Astrocyte (in vitro differentiated cells and primary cell): ENCODE results near the gene GID4. TPM values are rescaled to one million over a fixed set of nuclear protein-coding genes. Genes with fewer than 3 reads are reported as not detected.

Experiments
- DNase-seq: peaks from one replicate; pipeline ENCODE4 v3.0.0-alpha.2; 2010; ENCODE audit warnings: low read depth
- FAIRE-seq: peaks from 2 replicates; lab custom pipeline; 2011; peaks lifted over from hg19 to GRCh38; lab: Jason Lieb, UNC
- H2AFZ ChIP-seq: 2 replicates; pipeline ENCODE4 v1.6.0; 2012; ENCODE audit warnings: low read depth, low read length, inconsistent platforms
- H3K27ac ChIP-seq: 2 replicates; pipeline ENCODE4 v1.5.1; 2011; ENCODE audit warnings: low read depth, low read length, inconsistent platforms
- H3K27me3 ChIP-seq: 2 replicates; pipeline ENCODE4 v1.6.0; 2011; ENCODE audit warnings: low read length, inconsistent platforms; ENCODE audit not compliant: insufficient read depth
- H3K36me3 ChIP-seq: 2 replicates; pipeline ENCODE4 v1.5.1; 2011; ENCODE audit warnings: low read length, inconsistent platforms; ENCODE audit not compliant: insufficient read depth
- H3K4me1 ChIP-seq: 2 replicates; pipeline ENCODE4 v1.5.1; 2011; ENCODE audit warnings: low read length, inconsistent platforms; ENCODE audit not compliant: insufficient read depth
- H3K4me2 ChIP-seq: 2 replicates; pipeline ENCODE4 v1.6.0; 2012; ENCODE audit warnings: low read length, inconsistent platforms
- H3K4me3 ChIP-seq: 2 replicates; pipeline ENCODE4 v1.5.1; 2011; ENCODE audit warnings: low read depth, mild to moderate bottlenecking, low read length, inconsistent platforms; ENCODE audit not compliant: insufficient read depth
- H3K79me2 ChIP-seq: 2 replicates; pipeline ENCODE4 v1.6.0; 2012; ENCODE audit warnings: mild to moderate bottlenecking, low read length, inconsistent platforms; ENCODE audit not compliant: insufficient read depth
- H3K9ac ChIP-seq: 2 replicates; pipeline ENCODE4 v1.6.0; 2012; ENCODE audit warnings: mild to moderate bottlenecking, low read length, inconsistent platforms
- H3K9me3 ChIP-seq: 2 replicates; pipeline ENCODE4 v1.5.1; 2012; ENCODE audit warnings: low read depth, mild to moderate bottlenecking, low read length, inconsistent platforms; ENCODE audit not compliant: insufficient read depth
- H4K20me1 ChIP-seq: 2 replicates; pipeline ENCODE4 v1.6.0; 2012; ENCODE audit warnings: low read length, inconsistent platforms; ENCODE audit not compliant: insufficient read depth
- H3K27ac Mint-ChIP-seq: one replicate; pipeline ENCODE4 v1.8.0; 2021; ENCODE audit warnings: mild to moderate bottlenecking, mixed read lengths; ENCODE audit not compliant: unreplicated experiment
- H3K27me3 Mint-ChIP-seq: one replicate; pipeline ENCODE4 v1.8.0; 2021; ENCODE audit warnings: low read depth, mixed read lengths; ENCODE audit not compliant: unreplicated experiment
- H3K36me3 Mint-ChIP-seq: one replicate; pipeline ENCODE4 v1.8.0; 2021; ENCODE audit warnings: low read depth, mixed read lengths; ENCODE audit not compliant: unreplicated experiment
- H3K4me1 Mint-ChIP-seq: one replicate; pipeline ENCODE4 v1.8.0; 2021; ENCODE audit warnings: low read depth, mixed read lengths; ENCODE audit not compliant: unreplicated experiment
- H3K4me3 Mint-ChIP-seq: one replicate; pipeline ENCODE4 v1.8.0; 2021; ENCODE audit warnings: mild to moderate bottlenecking, moderate library complexity, mixed read lengths; ENCODE audit not compliant: unreplicated experiment
- H3K9me3 Mint-ChIP-seq: one replicate; pipeline ENCODE4 v1.8.0; 2021; ENCODE audit warnings: mild to moderate bottlenecking, mixed read lengths; ENCODE audit not compliant: unreplicated experiment
- EZH2 ChIP-seq: IDR thresholded peaks from 2 replicates; pipeline ENCODE4 v1.6.1; 2012; ENCODE audit warnings: mild to moderate bottlenecking, low read length, inconsistent platforms; ENCODE audit not compliant: insufficient read depth
- total RNA-seq: library from RNA; stranded (reverse); gene quantifications from 2 replicates; pipeline ENCODE4 v1.2.1, GENCODE V29; 2021
- TF ChIP-seq, protein P1 (sequence below): IDR thresholded peaks from 2 replicates; pipeline ENCODE4 v1.5.1; 2011; ENCODE audit warnings: low read depth, mild to moderate bottlenecking, inconsistent platforms, low read length, moderate library complexity; ENCODE audit not compliant: insufficient read depth

The GID4 gene
- total RNA-seq, 1 donor from 2014 or later: 9.9 TPM

DNA sequence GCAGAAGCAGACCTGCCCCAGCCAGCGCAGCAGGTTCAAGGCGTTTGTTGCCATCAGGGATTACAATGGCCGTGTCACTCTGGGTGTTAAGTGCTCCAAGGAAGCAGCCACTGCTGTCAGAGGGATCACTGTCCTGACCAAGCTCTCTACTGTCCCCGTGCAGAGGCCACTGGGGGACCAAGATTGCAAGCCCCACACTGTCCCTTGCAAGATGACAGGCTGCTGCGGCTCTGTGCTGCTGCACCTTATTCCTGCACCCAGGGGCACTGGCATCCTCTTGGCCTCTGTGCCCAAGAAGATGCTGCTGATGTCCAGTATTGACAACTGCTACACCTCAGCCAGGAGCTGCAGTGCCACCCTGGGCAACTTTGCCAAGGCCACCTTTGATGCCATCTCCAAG lies 27.9 kb upstream of the GID4 start:
- no peak for TF ChIP-seq EZH2
- TF ChIP-seq, protein P1, sequence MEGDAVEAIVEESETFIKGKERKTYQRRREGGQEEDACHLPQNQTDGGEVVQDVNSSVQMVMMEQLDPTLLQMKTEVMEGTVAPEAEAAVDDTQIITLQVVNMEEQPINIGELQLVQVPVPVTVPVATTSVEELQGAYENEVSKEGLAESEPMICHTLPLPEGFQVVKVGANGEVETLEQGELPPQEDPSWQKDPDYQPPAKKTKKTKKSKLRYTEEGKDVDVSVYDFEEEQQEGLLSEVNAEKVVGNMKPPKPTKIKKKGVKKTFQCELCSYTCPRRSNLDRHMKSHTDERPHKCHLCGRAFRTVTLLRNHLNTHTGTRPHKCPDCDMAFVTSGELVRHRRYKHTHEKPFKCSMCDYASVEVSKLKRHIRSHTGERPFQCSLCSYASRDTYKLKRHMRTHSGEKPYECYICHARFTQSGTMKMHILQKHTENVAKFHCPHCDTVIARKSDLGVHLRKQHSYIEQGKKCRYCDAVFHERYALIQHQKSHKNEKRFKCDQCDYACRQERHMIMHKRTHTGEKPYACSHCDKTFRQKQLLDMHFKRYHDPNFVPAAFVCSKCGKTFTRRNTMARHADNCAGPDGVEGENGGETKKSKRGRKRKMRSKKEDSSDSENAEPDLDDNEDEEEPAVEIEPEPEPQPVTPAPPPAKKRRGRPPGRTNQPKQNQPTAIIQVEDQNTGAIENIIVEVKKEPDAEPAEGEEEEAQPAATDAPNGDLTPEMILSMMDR: no peak
- Mint-ChIP-seq H3K36me3 (peaks cover 18% of the 10 kb centered on the region), H3K27me3 (peaks cover under 1% of the 10 kb centered on the region), H3K4me3 (no peak overlapping the region), H3K27ac (no peak overlapping the region), H3K9me3 (peaks cover 3% of the 10 kb centered on the region), H3K4me1 (peaks cover 11% of the 10 kb centered on the region)
- H3K4me1 ChIP-seq: peaks cover 15% of the 10 kb centered on the region
- DNase-seq: no peak
- no peak overlapping the region for H3K9ac ChIP-seq
- peaks cover 3% of the 10 kb centered on the region for H4K20me1 ChIP-seq
- no peak overlapping the region for H3K4me2 ChIP-seq
- no peak for FAIRE-seq
- no peak overlapping the region for H3K27ac ChIP-seq
- no peaks in the 10 kb centered on the region for H3K9me3 ChIP-seq
- no peak overlapping the region for H2AFZ ChIP-seq
- H3K4me3 ChIP-seq: no peak overlapping the region
- no peaks in the 10 kb centered on the region for H3K79me2 ChIP-seq
- peaks cover 2% of the 10 kb centered on the region for H3K36me3 ChIP-seq
- H3K27me3 ChIP-seq: peaks cover 2% of the 10 kb centered on the region

DNA sequence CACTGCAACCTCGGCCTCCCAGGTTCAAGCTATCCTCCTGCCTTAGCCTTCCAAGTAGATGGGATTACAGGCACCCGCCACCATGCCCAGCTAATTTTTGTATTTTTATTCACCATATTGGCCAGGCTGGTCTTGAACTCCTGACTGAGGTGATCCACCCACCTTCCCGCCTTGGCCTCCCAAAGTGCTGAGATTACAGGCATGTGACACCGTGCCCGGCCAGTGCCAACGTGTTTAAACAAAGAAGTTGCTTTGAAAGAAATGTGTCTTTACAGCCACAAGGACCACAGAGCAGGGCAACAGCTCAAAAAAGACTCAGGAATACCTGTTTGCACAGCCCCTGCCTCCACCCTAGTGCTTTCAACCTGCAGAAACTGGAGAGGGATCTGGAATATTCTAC lies 25.2 kb upstream of the GID4 start:
- Histone ChIP-seq H3K4me1 (peaks cover 14% of the 10 kb centered on the region), H4K20me1 (peaks cover 3% of the 10 kb centered on the region), H3K9ac (no peak overlapping the region), H3K27ac (no peak overlapping the region), H3K4me2 (no peak overlapping the region), H3K79me2 (no peaks in the 10 kb centered on the region), H3K4me3 (no peak overlapping the region), H3K36me3 (peaks cover 2% of the 10 kb centered on the region), H3K27me3 (peaks cover 2% of the 10 kb centered on the region), H3K9me3 (no peaks in the 10 kb centered on the region), H2AFZ (no peak overlapping the region)
- H3K36me3 Mint-ChIP-seq: peaks cover 13% of the 10 kb centered on the region
- H3K9me3 Mint-ChIP-seq: peaks cover 3% of the 10 kb centered on the region
- H3K4me1 Mint-ChIP-seq: peaks cover 18% of the 10 kb centered on the region
- no peak for FAIRE-seq
- DNase-seq: no peak
- TF ChIP-seq, protein P1: no peak
- TF ChIP-seq EZH2: no peak
- H3K27ac Mint-ChIP-seq: no peak overlapping the region
- no peak overlapping the region for H3K4me3 Mint-ChIP-seq
- H3K27me3 Mint-ChIP-seq: no peaks in the 10 kb centered on the region

DNA sequence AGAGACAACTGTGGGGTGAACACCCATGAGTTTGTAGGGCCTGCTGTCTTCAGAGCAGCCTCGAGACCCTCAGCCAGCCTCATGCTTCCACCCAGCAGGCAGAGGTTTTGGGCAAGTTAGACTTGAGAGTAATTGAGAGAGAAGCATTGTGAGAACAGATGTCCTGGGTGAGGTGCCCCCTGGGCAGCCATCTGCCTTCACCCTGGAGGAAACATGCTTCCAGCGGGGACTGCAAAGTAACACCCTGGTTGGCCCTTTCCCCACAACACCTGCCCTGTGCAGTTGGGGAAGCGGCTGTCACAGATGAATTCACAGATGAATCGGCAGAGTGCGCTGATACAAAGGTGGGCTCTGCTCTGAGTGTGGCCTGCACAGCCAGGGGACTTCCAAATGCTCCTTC lies 23.6 kb upstream of the GID4 start:
- H3K36me3 Mint-ChIP-seq: peaks cover 9% of the 10 kb centered on the region
- peaks cover 7% of the 10 kb centered on the region for H4K20me1 ChIP-seq
- peaks cover 2% of the 10 kb centered on the region for H3K27me3 ChIP-seq
- H3K27ac Mint-ChIP-seq: no peak overlapping the region
- H3K9me3 ChIP-seq: no peaks in the 10 kb centered on the region
- no peak overlapping the region for H2AFZ ChIP-seq
- peaks cover 9% of the 10 kb centered on the region for H3K4me1 ChIP-seq
- no peak for DNase-seq
- no peaks in the 10 kb centered on the region for H3K79me2 ChIP-seq
- no peak overlapping the region for H3K4me3 Mint-ChIP-seq
- peaks cover 19% of the 10 kb centered on the region for H3K4me1 Mint-ChIP-seq
- no peaks in the 10 kb centered on the region for H3K27me3 Mint-ChIP-seq
- H3K4me3 ChIP-seq: no peak overlapping the region
- H3K4me2 ChIP-seq: no peak overlapping the region
- TF ChIP-seq, protein P1: no peak
- TF ChIP-seq EZH2: no peak
- H3K9me3 Mint-ChIP-seq: no peaks in the 10 kb centered on the region
- H3K36me3 ChIP-seq: peaks cover 2% of the 10 kb centered on the region
- H3K27ac ChIP-seq: no peak overlapping the region
- FAIRE-seq: no peak
- no peak overlapping the region for H3K9ac ChIP-seq
